Hepatocyte (in vitro differentiated cells): Measurements from ENCODE around the gene COA8.

Experiments used
- CTCF ChIP-seq: fragments of 200-600 bp; sonication (generic); IDR thresholded peaks from 2 replicates; pipeline ENCODE4 v1.5.1; 2016; ENCODE audit warnings: antibody characterized with exemption, mild to moderate bottlenecking; ENCODE audit not compliant: poor library complexity
- EZH2 ChIP-seq: fragments of 200-600 bp; sonication (generic); IDR thresholded peaks from 2 replicates; pipeline ENCODE4 v1.6.1; 2016; ENCODE audit warnings: antibody characterized with exemption, mild to moderate bottlenecking, borderline replicate concordance
- EZH2phosphoT487 ChIP-seq: fragments of 200-600 bp; sonication (generic); IDR thresholded peaks from one replicate; pipeline ENCODE4 v1.6.1; 2018; ENCODE audit warnings: antibody characterized with exemption, mild to moderate bottlenecking, low read depth, moderate library complexity; ENCODE audit not compliant: unreplicated experiment, severe bottlenecking

GRCh38 chr14:103568952-103569351 is 6.2 kb downstream of the COA8 start:
- TF ChIP-seq EZH2: no peak
- no peak for TF ChIP-seq CTCF
- no peak for TF ChIP-seq EZH2phosphoT487
